Cardiac fibroblast (primary cell): ENCODE measurements around the gene HIVEP3.

Experiments
- DNase-seq, 2 donors: peaks; one replicate each; pipeline versions ENCODE4 v3.0.0 to v3.0.0-alpha.2; 2010; ENCODE audit warnings: low read depth in 2 of 2
- H3K4me3 ChIP-seq, 2 donors: replicated peaks in 1 of 2; 1 replicate in 1 of 2; 2 replicates in 1 of 2; pipeline ENCODE4 v1.5.1; 2011; ENCODE audit warnings: low read depth in 2 of 2, low read length in 2 of 2, mild to moderate bottlenecking in 2 of 2, moderate library complexity in 1 of 2
- TF ChIP-seq, protein P1 (sequence below): IDR thresholded peaks from one replicate; pipeline ENCODE4 v1.5.1; 2011; ENCODE audit warnings: low read depth, mild to moderate bottlenecking, low read length, inconsistent platforms

HIVEP3 gene

DNA sequence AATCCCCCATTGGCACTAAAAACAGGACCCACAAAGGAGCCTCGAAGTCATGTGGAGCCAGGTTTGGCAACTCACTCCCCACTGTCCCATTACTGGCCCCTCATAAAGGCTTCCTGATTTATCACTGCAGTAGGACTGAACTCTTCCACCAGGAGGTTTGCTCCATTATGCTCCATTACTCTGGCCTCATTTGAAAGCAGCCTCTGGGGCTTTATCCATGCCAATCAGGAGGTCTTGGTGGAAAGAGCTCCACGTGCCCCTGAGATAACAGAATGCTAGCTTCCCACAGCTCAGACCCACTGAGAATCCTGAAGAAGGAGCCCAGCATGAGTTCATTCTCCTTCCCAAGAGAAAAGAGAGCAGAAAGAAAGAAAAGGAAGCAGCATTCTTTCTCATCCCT, 76.4 kb downstream of the HIVEP3 start:
- no peak overlapping the region for H3K4me3 ChIP-seq
- TF ChIP-seq, protein P1, sequence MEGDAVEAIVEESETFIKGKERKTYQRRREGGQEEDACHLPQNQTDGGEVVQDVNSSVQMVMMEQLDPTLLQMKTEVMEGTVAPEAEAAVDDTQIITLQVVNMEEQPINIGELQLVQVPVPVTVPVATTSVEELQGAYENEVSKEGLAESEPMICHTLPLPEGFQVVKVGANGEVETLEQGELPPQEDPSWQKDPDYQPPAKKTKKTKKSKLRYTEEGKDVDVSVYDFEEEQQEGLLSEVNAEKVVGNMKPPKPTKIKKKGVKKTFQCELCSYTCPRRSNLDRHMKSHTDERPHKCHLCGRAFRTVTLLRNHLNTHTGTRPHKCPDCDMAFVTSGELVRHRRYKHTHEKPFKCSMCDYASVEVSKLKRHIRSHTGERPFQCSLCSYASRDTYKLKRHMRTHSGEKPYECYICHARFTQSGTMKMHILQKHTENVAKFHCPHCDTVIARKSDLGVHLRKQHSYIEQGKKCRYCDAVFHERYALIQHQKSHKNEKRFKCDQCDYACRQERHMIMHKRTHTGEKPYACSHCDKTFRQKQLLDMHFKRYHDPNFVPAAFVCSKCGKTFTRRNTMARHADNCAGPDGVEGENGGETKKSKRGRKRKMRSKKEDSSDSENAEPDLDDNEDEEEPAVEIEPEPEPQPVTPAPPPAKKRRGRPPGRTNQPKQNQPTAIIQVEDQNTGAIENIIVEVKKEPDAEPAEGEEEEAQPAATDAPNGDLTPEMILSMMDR: no peak
- DNase-seq: no peak

DNA sequence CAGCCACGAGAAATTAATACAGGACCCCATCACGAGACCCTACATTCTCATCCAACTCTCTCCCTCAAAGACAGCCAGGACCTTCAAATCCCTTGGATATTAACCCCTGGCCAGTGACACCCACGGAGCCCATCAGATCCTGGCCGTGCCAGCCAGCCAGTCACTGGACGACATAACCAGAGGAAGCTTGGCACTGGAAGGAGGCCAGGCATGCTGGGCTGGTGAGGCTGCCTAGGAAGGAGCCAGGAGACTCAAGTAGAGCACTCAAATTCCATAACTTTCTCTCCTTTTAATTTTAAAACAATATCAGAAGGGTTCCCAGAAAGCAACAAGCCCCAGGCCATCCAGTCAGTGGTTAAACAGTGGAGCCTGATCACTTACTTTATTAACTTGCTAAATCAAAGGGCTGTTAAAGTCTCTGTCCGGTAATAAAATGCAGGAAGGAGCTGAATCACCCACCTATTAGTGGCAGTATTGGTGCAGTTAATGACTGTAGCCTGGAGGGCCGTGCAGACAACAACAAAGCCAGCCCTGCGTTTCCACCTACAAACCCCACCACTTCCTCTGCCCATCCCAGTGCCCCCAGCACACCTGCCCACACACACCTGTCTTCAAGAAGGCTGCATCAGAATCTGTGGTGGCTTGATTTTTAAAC, 78.0 kb downstream of the HIVEP3 start:
- no peak overlapping the region for H3K4me3 ChIP-seq
- no peak for DNase-seq

DNA sequence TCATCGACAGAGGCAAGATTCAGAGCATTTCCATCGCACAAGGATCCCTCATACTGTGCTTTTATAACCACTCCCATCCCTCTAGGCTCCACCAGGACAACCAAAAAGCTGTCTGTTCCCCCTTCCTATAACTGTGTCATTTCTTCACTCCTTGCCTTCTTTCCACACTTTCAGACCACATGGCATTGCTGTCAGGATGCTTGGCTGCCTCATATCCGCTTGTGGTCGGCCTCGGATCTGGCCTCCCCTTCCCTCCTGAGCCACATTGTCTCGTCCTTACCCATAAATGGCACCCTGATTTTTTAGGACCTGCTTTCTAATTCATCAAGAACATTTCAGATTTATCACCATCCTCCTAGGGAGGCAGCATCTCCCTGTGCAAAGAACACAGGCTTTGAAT, 80.5 kb downstream of the HIVEP3 start:
- TF ChIP-seq, protein P1: no peak
- no peak overlapping the region for H3K4me3 ChIP-seq
- no peak for DNase-seq

More for the DNA sequence above, 78.0 kb downstream of the HIVEP3 start:
- TF ChIP-seq, protein P1: no peak

DNA sequence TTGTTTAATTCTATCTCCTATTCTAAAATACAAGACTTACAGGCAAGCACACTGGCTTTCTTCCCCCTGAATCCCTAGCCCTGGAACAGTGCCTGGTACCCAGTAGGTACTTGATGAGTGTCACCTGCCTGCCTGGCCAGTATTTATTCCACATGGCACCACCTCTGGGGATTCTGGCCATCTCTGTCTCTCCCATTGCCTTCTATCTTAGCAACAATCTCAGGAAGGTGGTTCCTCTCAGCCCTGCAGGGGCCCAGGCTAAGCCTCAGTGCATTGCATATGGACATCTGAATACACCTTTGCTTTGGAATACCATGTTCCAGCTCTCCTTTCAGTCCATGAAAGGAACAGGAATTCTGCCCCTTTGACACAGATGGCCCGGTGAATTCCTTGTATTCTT, 81.0 kb downstream of the HIVEP3 start:
- DNase-seq: no peak
- H3K4me3 ChIP-seq: no peak overlapping the region
- TF ChIP-seq, protein P1: no peak

DNA sequence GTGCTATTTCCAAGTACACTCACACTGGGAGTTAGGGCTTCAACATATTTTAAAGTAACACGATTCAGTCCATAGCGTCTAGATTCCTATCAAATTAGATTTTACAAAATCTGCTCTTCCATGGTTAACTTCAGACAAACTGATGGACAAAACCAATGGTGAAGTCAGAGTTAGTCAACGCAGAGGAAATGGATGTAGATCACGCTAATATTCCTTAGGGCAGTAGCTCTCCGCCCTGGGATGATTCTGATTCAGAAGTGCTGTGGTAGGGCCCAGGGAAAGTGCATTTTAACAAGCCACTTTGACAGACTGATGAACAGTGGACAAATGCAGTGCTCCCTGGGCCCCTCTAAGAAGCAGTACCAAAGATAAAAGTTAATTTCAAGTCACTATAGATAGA, 83.2 kb downstream of the HIVEP3 start:
- peak in 1 of 2 donors; percentile 44 for DNase-seq
- TF ChIP-seq, protein P1: no peak
- H3K4me3 ChIP-seq: no peak overlapping the region

DNA sequence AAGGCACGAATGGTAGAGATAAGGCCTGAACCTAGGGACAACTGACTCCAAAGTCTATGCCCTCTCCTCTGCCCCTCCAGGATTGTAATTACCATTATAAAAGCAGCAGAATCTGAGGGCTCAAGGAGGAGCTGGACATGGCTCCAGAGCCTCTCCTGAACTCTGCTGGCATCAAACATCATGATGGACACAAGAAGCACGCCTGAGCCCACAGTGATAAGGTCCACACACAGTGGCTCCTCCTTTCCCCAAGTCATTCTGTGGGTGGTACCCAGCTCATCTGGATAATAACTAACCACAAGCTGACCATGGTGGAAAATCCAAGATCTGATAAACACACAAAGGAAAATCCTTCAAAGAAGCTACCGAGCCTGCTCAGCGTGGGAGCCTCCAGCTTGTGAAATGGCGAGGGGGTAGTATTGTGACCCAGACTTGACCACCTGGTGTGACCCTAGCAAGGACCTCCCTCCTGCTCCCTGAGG, 85.2 kb downstream of the HIVEP3 start:
- no peak for DNase-seq
- TF ChIP-seq, protein P1: no peak
- H3K4me3 ChIP-seq: no peak overlapping the region

DNA sequence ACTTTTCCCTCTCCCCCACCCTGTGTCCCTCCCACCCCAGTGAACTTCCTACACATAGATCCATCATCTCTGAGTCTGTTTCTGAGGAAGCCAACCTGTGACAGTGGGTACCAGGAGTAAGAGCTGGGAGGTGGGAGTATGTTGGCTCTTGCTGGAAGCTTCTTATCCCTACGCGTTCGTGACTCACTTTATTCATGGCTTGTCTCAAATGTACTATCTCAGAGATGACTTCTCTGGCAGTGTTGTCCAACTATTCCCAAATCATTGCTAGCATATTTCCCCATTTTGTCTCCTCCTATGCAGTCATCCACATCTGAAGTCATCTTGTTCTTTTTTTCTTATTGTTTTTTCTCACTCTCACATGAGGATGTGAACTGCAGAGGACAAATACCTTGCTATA, 88.0 kb downstream of the HIVEP3 start:
- TF ChIP-seq, protein P1: no peak
- H3K4me3 ChIP-seq: no peak overlapping the region
- peak; percentile 64 to 73 for DNase-seq
